ENCODE data around the gene TTLL12. TPM values are rescaled to one million over a fixed set of nuclear protein-coding genes. Genes with fewer than 3 reads are reported as not detected.
"Not testable (repeated sequence)": the region's sequence is repeated elsewhere in the genome, so short reads cannot be mapped to it uniquely, and the experiment has no call there.

The TTLL12 gene
- polyA plus RNA-seq, 1 donor: 15.3 TPM

- DNase-seq (ENCODE audit: low read depth): no peak
Observed at GRCh38 chr22:43154887-43155536, 31.9 kb downstream of the TTLL12 start.

GRCh38 chr22:43153899-43154298 is 33.0 kb downstream of the TTLL12 start:
- no peak for DNase-seq (ENCODE audit: low read depth)

GRCh38 chr22:43152357-43153071 is 34.4 kb downstream of the TTLL12 start:
- DNase-seq (ENCODE audit: low read depth): no peak

GRCh38 chr22:43152003-43152356 is 35.0 kb downstream of the TTLL12 start:
- no peak for DNase-seq (ENCODE audit: low read depth)

- no peak for DNase-seq (ENCODE audit: low read depth)
Observed at GRCh38 chr22:43151251-43152002, 35.5 kb downstream of the TTLL12 start, which contains the start of gene TSPO. TSPO (plus strand) TSS chr22:43151559; CDS start chr22:43159239, 7,680 bp downstream.

GRCh38 chr22:43150731-43151206 is 36.2 kb downstream of the TTLL12 start:
- DNase-seq (ENCODE audit: low read depth): no peak

GRCh38 chr22:43148581-43148980 is 38.4 kb downstream of the TTLL12 start:
- DNase-seq (ENCODE audit: low read depth): no peak

- DNase-seq (ENCODE audit: low read depth): no peak
Observed at GRCh38 chr22:43147821-43148220, 39.1 kb downstream of the TTLL12 start.

GRCh38 chr22:43146332-43146731 is 40.6 kb downstream of the TTLL12 start:
- not testable (repeated sequence) for DNase-seq (ENCODE audit: low read depth)

GRCh38 chr22:43145371-43145770 is 41.6 kb downstream of the TTLL12 start:
- DNase-seq (ENCODE audit: low read depth): not testable (repeated sequence)

- DNase-seq (ENCODE audit: low read depth): no peak
Observed at GRCh38 chr22:43144949-43145348, 42.0 kb downstream of the TTLL12 start.

GRCh38 chr22:43142880-43143562 is 43.9 kb downstream of the TTLL12 start, which contains the start of gene MCAT:
MCAT (minus strand) TSS chr22:43143398; CDS start chr22:43143348, 50 bp downstream.
- peak; percentile 40 for DNase-seq (ENCODE audit: low read depth)

- DNase-seq (ENCODE audit: low read depth): no peak
Observed at GRCh38 chr22:43136801-43137200, 50.1 kb downstream of the TTLL12 start.

- DNase-seq (ENCODE audit: low read depth): no peak
Observed at GRCh38 chr22:43136255-43136654, 50.7 kb downstream of the TTLL12 start.

- no peak for DNase-seq (ENCODE audit: low read depth)
Observed at GRCh38 chr22:43135565-43135964, 51.4 kb downstream of the TTLL12 start.

- no peak for DNase-seq (ENCODE audit: low read depth)
Observed at GRCh38 chr22:43134553-43134952, 52.4 kb downstream of the TTLL12 start.

GRCh38 chr22:43133401-43133800 is 53.5 kb downstream of the TTLL12 start:
- DNase-seq (ENCODE audit: low read depth): no peak

- no peak for DNase-seq (ENCODE audit: low read depth)
Observed at GRCh38 chr22:43131773-43132501, 55.0 kb downstream of the TTLL12 start.

GRCh38 chr22:43129426-43130425 is 57.2 kb downstream of the TTLL12 start:
- no peak for DNase-seq (ENCODE audit: low read depth)

- no peak for DNase-seq (ENCODE audit: low read depth)
Observed at GRCh38 chr22:43128928-43129424, 58.0 kb downstream of the TTLL12 start.
